GM23338 (cell line): ENCODE data around the gene TCF7L1. TPM values are rescaled to one million over a fixed set of nuclear protein-coding genes. Genes with fewer than 3 reads are reported as not detected.

Experiments
- ATAC-seq: fragments of 200-7000 bp; cut with Tn5 transposase; 3 replicates; pipeline ENCODE4 v1.9.1; 2020
- DNase-seq: peaks from one replicate; pipeline ENCODE4 v3.0.0-alpha.2; 2015; ENCODE audit warnings: low spot score
- H2AFZ ChIP-seq: fragments of 200-600 bp; sonication (generic); 2 replicates; pipeline ENCODE4 v1.8.0; 2016; ENCODE audit warnings: antibody characterized with exemption, mild to moderate bottlenecking, moderate library complexity
- H3F3A ChIP-seq: fragments of 200-600 bp; sonication (generic); replicated peaks from 2 replicates; pipeline ENCODE4 v1.8.0; 2017; ENCODE audit warnings: antibody characterized with exemption, mixed run types, low read depth
- H3K27ac ChIP-seq: fragments of 200-600 bp; sonication (generic); 2 replicates; pipeline ENCODE4 v1.6.1; 2016; ENCODE audit warnings: low read depth
- H3K27me3 ChIP-seq: fragments of 200-600 bp; sonication (generic); 2 replicates; pipeline ENCODE4 v1.8.0; 2016; ENCODE audit warnings: mild to moderate bottlenecking, mixed run types, moderate library complexity; ENCODE audit not compliant: insufficient read depth
- H3K36me3 ChIP-seq: fragments of 200-600 bp; sonication (generic); 2 replicates; pipeline ENCODE4 v1.8.0; 2016; ENCODE audit warnings: mild to moderate bottlenecking; ENCODE audit not compliant: insufficient read depth
- H3K4me1 ChIP-seq: fragments of 200-600 bp; sonication (generic); 2 replicates; pipeline ENCODE4 v1.8.0; 2016; ENCODE audit warnings: mild to moderate bottlenecking, moderate library complexity; ENCODE audit not compliant: insufficient read depth
- H3K4me2 ChIP-seq: fragments of 200-600 bp; sonication (generic); 2 replicates; pipeline ENCODE4 v1.7.1; 2017; ENCODE audit warnings: mixed run types
- H3K4me3 ChIP-seq: fragments of 200-600 bp; sonication (generic); 2 replicates; pipeline ENCODE4 v1.6.1; 2016; ENCODE audit warnings: mixed run types
- H3K79me2 ChIP-seq: fragments of 200-600 bp; sonication (generic); replicated peaks from 2 replicates; pipeline ENCODE4 v1.8.0; 2017; ENCODE audit warnings: mild to moderate bottlenecking; ENCODE audit not compliant: insufficient read depth
- H3K9me2 ChIP-seq: fragments of 200-600 bp; sonication (generic); 2 replicates; pipeline ENCODE4 v1.8.0; 2017; ENCODE audit not compliant: insufficient read depth
- H4K20me1 ChIP-seq: fragments of 200-600 bp; sonication (generic); replicated peaks from 2 replicates; pipeline ENCODE4 v1.8.0; 2017; ENCODE audit warnings: mild to moderate bottlenecking; ENCODE audit not compliant: insufficient read depth
- H3K27ac Mint-ChIP-seq: 2 replicates; pipeline ENCODE4 v1.8.0; 2020; ENCODE audit warnings: inconsistent platforms, mild to moderate bottlenecking, moderate library complexity, mixed read lengths
- H3K27me3 Mint-ChIP-seq: 3 replicates; pipeline ENCODE4 v1.8.0; 2022; ENCODE audit warnings: low read depth, mild to moderate bottlenecking, moderate library complexity, mixed read lengths, inconsistent platforms; ENCODE audit not compliant: insufficient read depth, poor library complexity
- H3K36me3 Mint-ChIP-seq: 3 replicates; pipeline ENCODE4 v1.8.0; 2021; ENCODE audit warnings: low read depth, mild to moderate bottlenecking, inconsistent platforms, moderate library complexity, mixed read lengths
- H3K4me1 Mint-ChIP-seq: 3 replicates; pipeline ENCODE4 v1.8.0; 2020; ENCODE audit warnings: mild to moderate bottlenecking, inconsistent platforms, mixed read lengths
- H3K4me3 Mint-ChIP-seq: 3 replicates; pipeline ENCODE4 v1.8.0; 2021; ENCODE audit warnings: moderate library complexity, mild to moderate bottlenecking, inconsistent platforms, mixed read lengths
- H3K9me3 Mint-ChIP-seq: 3 replicates; pipeline ENCODE4 v1.8.0; 2020; ENCODE audit warnings: moderate library complexity, mild to moderate bottlenecking, inconsistent platforms, mixed read lengths
- EZH2 ChIP-seq: fragments of 200-600 bp; sonication (generic); IDR thresholded peaks from one replicate; pipeline ENCODE4 v1.8.0; 2017; ENCODE audit warnings: antibody characterized with exemption, mild to moderate bottlenecking, low read depth; ENCODE audit not compliant: unreplicated experiment
- EZH2phosphoT487 ChIP-seq: fragments of 200-600 bp; sonication (generic); IDR thresholded peaks from one replicate; pipeline ENCODE4 v1.8.1; 2018; ENCODE audit warnings: antibody characterized with exemption; ENCODE audit not compliant: unreplicated experiment
- JUNB ChIP-seq: IDR thresholded peaks from one replicate; pipeline ENCODE4 v1.6.1; 2016; ENCODE audit warnings: antibody characterized with exemption; ENCODE audit not compliant: unreplicated experiment
- NANOG ChIP-seq: IDR thresholded peaks from 2 replicates; pipeline ENCODE4 v1.6.1; 2016; ENCODE audit warnings: antibody characterized with exemption, borderline replicate concordance
- POLR2AphosphoS5 ChIP-seq: IDR thresholded peaks from 2 replicates; pipeline ENCODE4 v1.6.1; 2016; ENCODE audit warnings: antibody characterized with exemption, low read depth
- STAT1 ChIP-seq: IDR thresholded peaks from one replicate; pipeline ENCODE4 v1.6.1; 2016; ENCODE audit warnings: antibody characterized with exemption; ENCODE audit not compliant: unreplicated experiment
- ZNF114 ChIP-seq: fragments of 250-450 bp; sonication (Bioruptor Pico); IDR thresholded peaks from 2 replicates; pipeline ENCODE4 v1.5.0; 2020; ENCODE audit warnings: mild to moderate bottlenecking, moderate library complexity
- ZNF331 ChIP-seq: fragments of 250-450 bp; sonication (Bioruptor Pico); IDR thresholded peaks from 2 replicates; pipeline ENCODE4 v1.5.0; 2020; ENCODE audit warnings: low read depth, mild to moderate bottlenecking, moderate library complexity
- polyA plus RNA-seq: library from polyadenylated mRNA; unstranded; fragments of >200 nt; fragmentation: Nextera tagmentation; extraction: Ambion mirVana; gene quantifications from 2 replicates; pipeline ENCODE4 v1.2.1, GENCODE V29; 2016
- total RNA-seq: library from RNA; depleted of rRNA; stranded (reverse); fragments of >200 nt; shearing (Covaris generic); gene quantifications from 2 replicates; pipeline ENCODE4 v1.2.3, GENCODE V29; 2014
- TF ChIP-seq, protein P1 (sequence below): fragments of 250-450 bp; sonication (Bioruptor Pico); IDR thresholded peaks from 2 replicates; pipeline ENCODE4 v1.5.0; 2020; ENCODE audit warnings: mild to moderate bottlenecking, moderate library complexity
- TF ChIP-seq, protein P2 (sequence below): IDR thresholded peaks from one replicate; pipeline ENCODE4 v1.6.1; 2018; ENCODE audit warnings: antibody characterized with exemption; ENCODE audit not compliant: unreplicated experiment

Gene TCF7L1
- total and polyA plus RNA-seq, 2 experiments from 2014 or later: 47.3 to 101 TPM

- TF ChIP-seq, protein P1, sequence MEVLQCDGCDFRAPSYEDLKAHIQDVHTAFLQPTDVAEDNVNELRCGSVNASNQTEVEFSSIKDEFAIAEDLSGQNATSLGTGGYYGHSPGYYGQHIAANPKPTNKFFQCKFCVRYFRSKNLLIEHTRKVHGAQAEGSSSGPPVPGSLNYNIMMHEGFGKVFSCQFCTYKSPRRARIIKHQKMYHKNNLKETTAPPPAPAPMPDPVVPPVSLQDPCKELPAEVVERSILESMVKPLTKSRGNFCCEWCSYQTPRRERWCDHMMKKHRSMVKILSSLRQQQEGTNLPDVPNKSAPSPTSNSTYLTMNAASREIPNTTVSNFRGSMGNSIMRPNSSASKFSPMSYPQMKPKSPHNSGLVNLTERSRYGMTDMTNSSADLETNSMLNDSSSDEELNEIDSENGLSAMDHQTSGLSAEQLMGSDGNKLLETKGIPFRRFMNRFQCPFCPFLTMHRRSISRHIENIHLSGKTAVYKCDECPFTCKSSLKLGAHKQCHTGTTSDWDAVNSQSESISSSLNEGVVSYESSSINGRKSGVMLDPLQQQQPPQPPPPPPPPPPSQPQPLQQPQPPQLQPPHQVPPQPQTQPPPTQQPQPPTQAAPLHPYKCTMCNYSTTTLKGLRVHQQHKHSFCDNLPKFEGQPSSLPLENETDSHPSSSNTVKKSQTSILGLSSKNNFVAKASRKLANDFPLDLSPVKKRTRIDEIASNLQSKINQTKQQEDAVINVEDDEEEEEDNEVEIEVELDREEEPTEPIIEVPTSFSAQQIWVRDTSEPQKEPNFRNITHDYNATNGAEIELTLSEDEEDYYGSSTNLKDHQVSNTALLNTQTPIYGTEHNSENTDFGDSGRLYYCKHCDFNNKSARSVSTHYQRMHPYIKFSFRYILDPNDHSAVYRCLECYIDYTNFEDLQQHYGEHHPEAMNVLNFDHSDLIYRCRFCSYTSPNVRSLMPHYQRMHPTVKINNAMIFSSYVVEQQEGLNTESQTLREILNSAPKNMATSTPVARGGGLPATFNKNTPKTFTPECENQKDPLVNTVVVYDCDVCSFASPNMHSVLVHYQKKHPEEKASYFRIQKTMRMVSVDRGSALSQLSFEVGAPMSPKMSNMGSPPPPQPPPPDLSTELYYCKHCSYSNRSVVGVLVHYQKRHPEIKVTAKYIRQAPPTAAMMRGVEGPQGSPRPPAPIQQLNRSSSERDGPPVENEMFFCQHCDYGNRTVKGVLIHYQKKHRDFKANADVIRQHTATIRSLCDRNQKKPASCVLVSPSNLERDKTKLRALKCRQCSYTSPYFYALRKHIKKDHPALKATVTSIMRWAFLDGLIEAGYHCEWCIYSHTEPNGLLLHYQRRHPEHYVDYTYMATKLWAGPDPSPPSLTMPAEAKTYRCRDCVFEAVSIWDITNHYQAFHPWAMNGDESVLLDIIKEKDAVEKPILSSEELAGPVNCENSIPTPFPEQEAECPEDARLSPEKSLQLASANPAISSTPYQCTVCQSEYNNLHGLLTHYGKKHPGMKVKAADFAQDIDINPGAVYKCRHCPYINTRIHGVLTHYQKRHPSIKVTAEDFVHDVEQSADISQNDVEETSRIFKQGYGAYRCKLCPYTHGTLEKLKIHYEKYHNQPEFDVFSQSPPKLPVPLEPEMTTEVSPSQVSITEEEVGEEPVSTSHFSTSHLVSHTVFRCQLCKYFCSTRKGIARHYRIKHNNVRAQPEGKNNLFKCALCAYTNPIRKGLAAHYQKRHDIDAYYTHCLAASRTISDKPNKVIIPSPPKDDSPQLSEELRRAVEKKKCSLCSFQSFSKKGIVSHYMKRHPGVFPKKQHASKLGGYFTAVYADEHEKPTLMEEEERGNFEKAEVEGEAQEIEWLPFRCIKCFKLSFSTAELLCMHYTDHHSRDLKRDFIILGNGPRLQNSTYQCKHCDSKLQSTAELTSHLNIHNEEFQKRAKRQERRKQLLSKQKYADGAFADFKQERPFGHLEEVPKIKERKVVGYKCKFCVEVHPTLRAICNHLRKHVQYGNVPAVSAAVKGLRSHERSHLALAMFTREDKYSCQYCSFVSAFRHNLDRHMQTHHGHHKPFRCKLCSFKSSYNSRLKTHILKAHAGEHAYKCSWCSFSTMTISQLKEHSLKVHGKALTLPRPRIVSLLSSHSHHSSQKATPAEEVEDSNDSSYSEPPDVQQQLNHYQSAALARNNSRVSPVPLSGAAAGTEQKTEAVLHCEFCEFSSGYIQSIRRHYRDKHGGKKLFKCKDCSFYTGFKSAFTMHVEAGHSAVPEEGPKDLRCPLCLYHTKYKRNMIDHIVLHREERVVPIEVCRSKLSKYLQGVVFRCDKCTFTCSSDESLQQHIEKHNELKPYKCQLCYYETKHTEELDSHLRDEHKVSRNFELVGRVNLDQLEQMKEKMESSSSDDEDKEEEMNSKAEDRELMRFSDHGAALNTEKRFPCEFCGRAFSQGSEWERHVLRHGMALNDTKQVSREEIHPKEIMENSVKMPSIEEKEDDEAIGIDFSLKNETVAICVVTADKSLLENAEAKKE: no peak
- no peak for TF ChIP-seq ZNF331
These were observed 44.3 kb upstream of the TCF7L1 start (continued) for GRCh38 chr2:85088921-85089320.

DNA sequence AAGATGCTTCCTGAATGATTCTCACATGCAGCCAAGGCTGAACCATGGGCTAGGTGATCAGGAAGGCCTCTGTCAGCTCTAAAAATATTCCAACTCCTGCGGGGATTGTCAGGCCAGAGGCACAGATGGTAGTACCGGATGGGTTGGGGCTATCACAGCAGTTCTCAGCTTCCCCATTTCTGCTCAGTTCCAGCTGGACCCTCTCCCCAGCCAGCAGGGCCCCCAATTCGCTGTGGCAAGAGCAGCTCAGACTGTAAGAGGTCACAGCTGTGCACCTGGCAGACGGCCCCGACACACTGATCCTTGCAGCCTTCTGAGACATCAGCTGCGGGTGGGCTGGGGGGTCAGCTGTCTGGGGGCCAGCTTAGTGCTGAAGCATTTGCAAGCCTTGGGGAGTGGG lies 43.6 kb upstream of the TCF7L1 start:
- H3K9me2 ChIP-seq: no peaks in the 10 kb centered on the region; the same call in 1 of the 2 replicates
- peaks cover 24% of the 10 kb centered on the region for H3K4me1 ChIP-seq
- no peaks in the 10 kb centered on the region for H3K36me3 ChIP-seq
- H3K27ac ChIP-seq: peak overlapping the region; percentile 24; the same call in 1 of the 2 replicates
- H3K4me3 Mint-ChIP-seq: peak overlapping the region; percentile 41; the same call in 2 of the 3 replicates
- H4K20me1 ChIP-seq: no peaks in the 10 kb centered on the region
- H3K9me3 Mint-ChIP-seq: peaks cover 14% of the 10 kb centered on the region
- peaks cover 2% of the 10 kb centered on the region for H3K27me3 Mint-ChIP-seq
- H3F3A ChIP-seq: 0 out of 2 replicates have a peak, but pooled peaks cover 4% of the 10 kb centered on the region
- no peaks in the 10 kb centered on the region for H3K27me3 ChIP-seq
- H3K79me2 ChIP-seq: no peaks in the 10 kb centered on the region
- H3K27ac Mint-ChIP-seq: peak overlapping the region; percentile 61
- DNase-seq (peak; percentile 30), ATAC-seq (peak; percentile 76)
- peak overlapping the region; percentile 65 for H3K4me2 ChIP-seq
- H3K36me3 Mint-ChIP-seq: peaks cover 12% of the 10 kb centered on the region; the same call in 2 of the 3 replicates
- H3K4me1 Mint-ChIP-seq: peaks cover 27% of the 10 kb centered on the region
- H3K4me3 ChIP-seq: peak overlapping the region; percentile 18
- peak overlapping the region; percentile 72; the same call in 1 of the 2 replicates for H2AFZ ChIP-seq
- TF ChIP-seq STAT1: no peak
- no peak for TF ChIP-seq POLR2AphosphoS5
- no peak for TF ChIP-seq ZNF331
- TF ChIP-seq JUNB: no peak
- TF ChIP-seq ZNF114: no peak
- TF ChIP-seq, protein P2, sequence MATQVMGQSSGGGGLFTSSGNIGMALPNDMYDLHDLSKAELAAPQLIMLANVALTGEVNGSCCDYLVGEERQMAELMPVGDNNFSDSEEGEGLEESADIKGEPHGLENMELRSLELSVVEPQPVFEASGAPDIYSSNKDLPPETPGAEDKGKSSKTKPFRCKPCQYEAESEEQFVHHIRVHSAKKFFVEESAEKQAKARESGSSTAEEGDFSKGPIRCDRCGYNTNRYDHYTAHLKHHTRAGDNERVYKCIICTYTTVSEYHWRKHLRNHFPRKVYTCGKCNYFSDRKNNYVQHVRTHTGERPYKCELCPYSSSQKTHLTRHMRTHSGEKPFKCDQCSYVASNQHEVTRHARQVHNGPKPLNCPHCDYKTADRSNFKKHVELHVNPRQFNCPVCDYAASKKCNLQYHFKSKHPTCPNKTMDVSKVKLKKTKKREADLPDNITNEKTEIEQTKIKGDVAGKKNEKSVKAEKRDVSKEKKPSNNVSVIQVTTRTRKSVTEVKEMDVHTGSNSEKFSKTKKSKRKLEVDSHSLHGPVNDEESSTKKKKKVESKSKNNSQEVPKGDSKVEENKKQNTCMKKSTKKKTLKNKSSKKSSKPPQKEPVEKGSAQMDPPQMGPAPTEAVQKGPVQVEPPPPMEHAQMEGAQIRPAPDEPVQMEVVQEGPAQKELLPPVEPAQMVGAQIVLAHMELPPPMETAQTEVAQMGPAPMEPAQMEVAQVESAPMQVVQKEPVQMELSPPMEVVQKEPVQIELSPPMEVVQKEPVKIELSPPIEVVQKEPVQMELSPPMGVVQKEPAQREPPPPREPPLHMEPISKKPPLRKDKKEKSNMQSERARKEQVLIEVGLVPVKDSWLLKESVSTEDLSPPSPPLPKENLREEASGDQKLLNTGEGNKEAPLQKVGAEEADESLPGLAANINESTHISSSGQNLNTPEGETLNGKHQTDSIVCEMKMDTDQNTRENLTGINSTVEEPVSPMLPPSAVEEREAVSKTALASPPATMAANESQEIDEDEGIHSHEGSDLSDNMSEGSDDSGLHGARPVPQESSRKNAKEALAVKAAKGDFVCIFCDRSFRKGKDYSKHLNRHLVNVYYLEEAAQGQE: no peak
- no peak for TF ChIP-seq EZH2phosphoT487
- no peak for TF ChIP-seq EZH2
- no peak for TF ChIP-seq NANOG
